Fibroblast of pulmonary artery (primary cell): ENCODE data around the gene NIFK.
"Not testable (repeated sequence)": the region's sequence is repeated elsewhere in the genome, so short reads cannot be mapped to it uniquely, and the experiment has no call there.

Experiments
- DNase-seq: peaks from one replicate; pipeline ENCODE4 v3.0.0-alpha.2; 2010; ENCODE audit warnings: low read depth
- H3K4me3 ChIP-seq: replicated peaks from 2 replicates; pipeline ENCODE4 v1.5.1; 2011; ENCODE audit warnings: low read depth, mild to moderate bottlenecking, control low read depth, low read length, moderate library complexity
- TF ChIP-seq, protein P1 (sequence below): IDR thresholded peaks from 2 replicates; pipeline ENCODE4 v1.5.1; 2011; ENCODE audit warnings: mild to moderate bottlenecking, control low read depth, low read length, inconsistent platforms; ENCODE audit errors: missing control alignments

The NIFK gene

DNA sequence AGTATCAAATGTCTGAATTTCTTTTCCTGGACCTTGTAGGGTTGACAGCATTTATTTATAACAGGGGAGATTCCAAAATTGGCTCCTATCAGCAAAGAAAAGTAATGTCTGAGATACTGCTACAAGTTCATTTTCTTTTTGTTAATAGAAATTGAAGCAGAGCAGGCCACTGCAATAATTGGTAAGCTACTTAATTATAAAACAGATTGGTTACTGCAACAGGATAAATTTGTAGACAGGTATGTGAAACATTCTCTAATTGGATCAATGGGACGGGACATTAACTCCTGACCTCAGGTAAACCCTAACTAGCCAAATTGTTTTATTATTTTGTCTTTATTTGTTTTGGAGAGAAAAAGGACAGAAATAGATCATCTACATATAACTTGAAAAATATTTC lies 20.5 kb downstream of the NIFK start:
- TF ChIP-seq, protein P1, sequence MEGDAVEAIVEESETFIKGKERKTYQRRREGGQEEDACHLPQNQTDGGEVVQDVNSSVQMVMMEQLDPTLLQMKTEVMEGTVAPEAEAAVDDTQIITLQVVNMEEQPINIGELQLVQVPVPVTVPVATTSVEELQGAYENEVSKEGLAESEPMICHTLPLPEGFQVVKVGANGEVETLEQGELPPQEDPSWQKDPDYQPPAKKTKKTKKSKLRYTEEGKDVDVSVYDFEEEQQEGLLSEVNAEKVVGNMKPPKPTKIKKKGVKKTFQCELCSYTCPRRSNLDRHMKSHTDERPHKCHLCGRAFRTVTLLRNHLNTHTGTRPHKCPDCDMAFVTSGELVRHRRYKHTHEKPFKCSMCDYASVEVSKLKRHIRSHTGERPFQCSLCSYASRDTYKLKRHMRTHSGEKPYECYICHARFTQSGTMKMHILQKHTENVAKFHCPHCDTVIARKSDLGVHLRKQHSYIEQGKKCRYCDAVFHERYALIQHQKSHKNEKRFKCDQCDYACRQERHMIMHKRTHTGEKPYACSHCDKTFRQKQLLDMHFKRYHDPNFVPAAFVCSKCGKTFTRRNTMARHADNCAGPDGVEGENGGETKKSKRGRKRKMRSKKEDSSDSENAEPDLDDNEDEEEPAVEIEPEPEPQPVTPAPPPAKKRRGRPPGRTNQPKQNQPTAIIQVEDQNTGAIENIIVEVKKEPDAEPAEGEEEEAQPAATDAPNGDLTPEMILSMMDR, result no peak
- no peak overlapping the region for H3K4me3 ChIP-seq

DNA sequence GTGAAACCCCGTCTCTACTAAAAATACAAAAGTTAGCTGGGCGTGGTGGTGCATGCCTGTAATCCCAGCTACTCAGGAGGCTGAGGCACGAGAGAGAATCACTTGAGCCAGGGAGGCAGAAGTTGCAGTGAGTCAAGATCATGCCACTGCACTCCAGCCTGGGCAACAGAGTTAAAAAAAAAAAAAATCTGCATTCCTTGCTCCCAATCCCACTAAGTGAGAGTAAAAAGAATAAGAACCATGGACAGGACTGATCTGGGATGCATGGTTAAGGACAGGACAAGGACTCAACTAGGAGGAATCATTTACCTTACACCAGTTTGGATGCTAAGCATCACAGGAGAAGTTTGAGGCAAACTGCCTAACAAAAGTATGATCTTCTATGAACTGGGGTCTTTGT lies 25.2 kb downstream of the NIFK start:
- not testable (repeated sequence) for H3K4me3 ChIP-seq, DNase-seq

More for the DNA sequence above, 20.5 kb downstream of the NIFK start:
- DNase-seq, result no peak

DNA sequence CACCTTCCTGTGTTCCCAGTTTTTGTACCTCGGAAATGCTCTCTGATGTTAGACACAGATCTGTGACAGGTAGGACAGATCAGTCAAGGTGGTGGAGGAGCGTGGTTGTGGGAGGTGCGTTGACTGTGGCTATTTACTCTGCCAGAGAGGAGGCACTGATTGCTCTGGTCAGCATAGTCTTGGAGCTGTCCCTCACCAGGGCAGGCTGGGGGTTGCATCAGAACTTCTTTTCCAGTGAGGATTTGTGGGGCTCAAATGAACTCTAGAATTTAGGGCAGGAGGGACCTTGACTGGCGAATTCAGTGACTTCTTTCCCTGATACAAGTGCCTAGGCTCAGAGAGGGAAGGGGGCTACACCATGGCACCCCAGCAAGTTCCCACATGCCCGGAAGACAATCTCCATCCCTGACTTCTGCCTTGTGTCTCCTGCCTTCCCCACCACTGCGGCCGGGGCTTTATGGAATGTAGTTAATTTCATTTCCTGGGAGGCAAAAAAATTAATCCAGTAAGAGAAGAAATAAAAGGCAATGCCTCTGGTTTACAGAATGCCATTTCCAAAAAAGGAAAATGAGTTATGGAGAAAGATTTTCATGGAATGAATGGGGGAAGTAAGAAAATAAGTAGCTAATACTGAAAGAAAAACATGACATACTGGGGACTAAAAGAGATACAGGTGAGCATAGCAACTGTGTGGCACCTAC lies 26.1 kb downstream of the NIFK start:
- no peak for DNase-seq
- TF ChIP-seq, protein P1, result no peak
- no peak overlapping the region for H3K4me3 ChIP-seq

DNA sequence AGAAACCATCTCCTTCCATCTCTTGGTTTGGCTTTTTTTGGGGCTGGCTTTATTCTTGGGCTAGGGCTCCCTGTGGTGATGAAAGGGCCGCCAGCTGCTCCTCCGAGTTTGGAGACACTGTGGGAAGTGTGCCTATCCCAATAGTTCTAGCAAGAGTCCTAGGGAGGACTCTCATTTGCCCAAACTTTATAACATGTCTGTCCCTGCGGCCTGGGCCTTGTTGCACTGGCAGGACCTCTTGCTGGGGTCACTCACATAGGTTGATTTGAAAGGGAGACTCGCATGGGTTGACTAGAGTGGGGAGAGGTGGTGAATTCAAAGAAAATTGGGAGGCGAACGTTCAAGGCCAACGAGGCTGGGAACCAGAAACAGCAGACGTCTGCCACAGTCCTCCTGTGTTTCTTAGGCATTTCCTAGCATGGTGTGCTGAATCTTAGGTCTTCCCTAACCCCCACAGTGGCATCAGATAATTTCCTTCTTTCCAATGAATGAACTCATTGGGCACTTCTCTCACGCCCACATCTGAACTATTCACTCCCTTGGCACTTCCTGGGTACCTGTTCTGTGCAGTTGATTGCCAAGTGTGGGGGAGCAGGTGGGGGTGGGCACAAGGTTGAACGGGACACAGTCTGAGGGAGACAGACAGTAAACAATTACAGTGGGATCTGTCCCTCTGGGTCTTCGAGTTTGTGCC lies 26.8 kb downstream of the NIFK start:
- TF ChIP-seq, protein P1, result no peak
- no peak for DNase-seq
- no peak overlapping the region for H3K4me3 ChIP-seq

DNA sequence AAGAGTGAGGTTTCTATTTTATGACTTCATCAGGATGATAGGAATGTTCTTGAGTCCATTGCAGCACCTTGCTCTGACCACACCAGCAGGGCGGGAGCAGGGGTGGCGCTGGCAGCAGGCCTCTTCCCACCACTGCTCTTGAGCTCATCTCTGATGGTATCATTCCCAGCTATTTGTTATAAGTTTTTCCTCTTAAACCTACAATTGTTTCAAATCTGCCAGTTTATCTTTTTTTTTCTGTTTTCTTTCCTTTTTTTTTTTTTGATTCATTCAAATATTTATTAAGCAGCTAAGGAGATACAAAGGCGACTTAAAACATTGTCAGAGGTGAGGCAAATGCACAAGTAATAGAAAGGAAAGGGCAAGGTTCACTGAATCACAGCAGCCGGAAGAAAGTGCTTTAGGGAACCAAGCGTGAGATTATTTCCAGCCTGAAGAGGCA lies 28.7 kb downstream of the NIFK start:
- H3K4me3 ChIP-seq, result no peak overlapping the region
- no peak for DNase-seq
- TF ChIP-seq, protein P1, result no peak

DNA sequence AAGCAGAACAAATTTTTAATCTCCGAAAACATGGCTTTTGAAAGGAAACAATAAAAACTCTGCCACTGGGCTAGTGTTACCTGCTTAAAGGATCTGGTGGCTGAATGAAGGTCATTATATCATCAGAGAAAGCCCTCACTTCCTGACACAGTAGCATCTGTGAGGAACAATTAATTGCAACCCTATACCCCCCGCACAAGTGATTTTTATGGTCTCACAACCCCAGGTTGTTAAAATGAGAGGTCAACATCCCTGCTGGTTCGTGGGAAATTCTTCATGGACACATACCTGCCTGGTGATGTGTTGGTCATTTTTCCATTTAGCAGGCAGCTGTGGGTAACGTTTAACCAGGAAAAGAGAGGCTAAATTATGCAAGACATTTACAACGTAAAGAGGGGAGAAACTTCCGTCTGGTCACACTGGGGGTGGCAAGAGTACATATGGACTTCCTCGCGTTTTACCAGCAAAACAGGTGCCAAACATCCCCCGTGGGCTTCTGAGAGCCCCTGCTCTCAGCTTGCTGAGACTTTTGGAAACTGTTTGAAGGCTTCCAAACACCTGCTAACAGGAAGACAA lies 29.2 kb downstream of the NIFK start:
- TF ChIP-seq, protein P1, result no peak
- no peak for DNase-seq
- H3K4me3 ChIP-seq, result no peak overlapping the region

DNA sequence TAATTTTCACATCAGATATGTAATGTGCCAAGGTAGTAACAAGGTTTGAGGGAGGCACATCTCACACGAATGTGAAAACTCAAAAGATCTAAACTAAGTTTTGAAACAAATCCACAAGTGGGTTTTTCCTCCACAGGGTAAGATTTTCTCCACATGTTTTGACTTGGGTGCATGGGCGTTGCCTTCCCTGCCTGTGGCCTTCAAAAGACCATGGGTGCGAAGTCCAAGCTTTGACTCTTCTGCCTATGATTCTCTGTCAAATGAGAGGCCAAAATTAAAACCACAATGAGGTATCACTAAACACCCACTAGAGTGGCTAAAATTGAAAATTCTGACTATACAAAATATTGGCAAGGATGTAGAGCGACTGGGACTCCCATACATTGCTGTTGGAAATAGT lies 30.7 kb downstream of the NIFK start:
- TF ChIP-seq, protein P1, result no peak
- DNase-seq, result no peak
- H3K4me3 ChIP-seq, result no peak overlapping the region
